EH (cell line): ENCODE measurements around the gene HPN.
"Not testable (repeated sequence)": the region's sequence is repeated elsewhere in the genome, so short reads cannot be mapped to it uniquely, and the experiment has no call there.

ENCODE experiments used
- DNase-seq: peaks from one replicate; pipeline ENCODE4 v3.0.0-alpha.2; 2015; ENCODE audit warnings: low read depth

Gene HPN

GRCh38 chr19:35084509-35084762, 42.9 kb downstream of the HPN start:
- DNase-seq = no peak

GRCh38 chr19:35085947-35086346, 44.4 kb downstream of the HPN start:
- no peak for DNase-seq

GRCh38 chr19:35086455-35086854, 44.9 kb downstream of the HPN start:
- DNase-seq = no peak

GRCh38 chr19:35087393-35087792, 45.9 kb downstream of the HPN start:
- DNase-seq = no peak

DNA sequence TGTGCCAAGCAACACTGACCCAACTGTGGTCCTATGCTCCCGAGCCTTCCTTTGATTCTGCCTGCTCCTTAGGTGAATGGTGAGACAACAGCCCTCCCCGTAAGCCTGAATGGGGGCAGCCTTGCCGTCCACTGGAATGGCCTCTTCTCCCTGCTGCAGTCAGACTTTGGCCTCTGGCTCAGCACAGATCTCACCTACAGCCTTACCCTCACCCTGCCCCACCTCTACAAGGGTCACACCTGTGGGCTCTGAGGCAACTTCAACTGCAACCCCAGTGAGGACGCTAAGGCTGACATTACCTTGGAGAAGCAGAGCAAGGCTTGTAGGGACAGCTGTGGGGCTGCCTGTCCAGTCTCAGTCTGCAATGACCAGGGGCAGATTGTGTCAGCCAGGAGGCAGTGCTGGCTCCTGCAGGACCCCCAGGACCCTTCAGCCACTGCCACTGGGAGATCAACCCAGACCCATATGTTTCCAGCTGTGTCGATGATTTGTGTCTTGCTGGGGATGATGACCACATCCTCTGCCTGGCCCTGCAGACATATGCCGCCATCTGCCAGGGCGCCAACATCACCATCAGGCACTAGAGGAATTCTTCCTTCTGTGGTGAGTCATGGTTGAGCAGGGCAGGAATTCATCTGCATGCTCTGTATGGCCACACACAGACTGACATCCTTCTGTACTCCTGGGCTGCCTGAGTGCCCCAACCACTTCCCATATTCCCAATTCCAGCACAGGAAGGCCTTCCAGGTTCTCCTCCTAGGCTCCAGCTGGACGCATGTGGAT, 46.8 kb downstream of the HPN start:
- peak; percentile 96 for DNase-seq

DNA sequence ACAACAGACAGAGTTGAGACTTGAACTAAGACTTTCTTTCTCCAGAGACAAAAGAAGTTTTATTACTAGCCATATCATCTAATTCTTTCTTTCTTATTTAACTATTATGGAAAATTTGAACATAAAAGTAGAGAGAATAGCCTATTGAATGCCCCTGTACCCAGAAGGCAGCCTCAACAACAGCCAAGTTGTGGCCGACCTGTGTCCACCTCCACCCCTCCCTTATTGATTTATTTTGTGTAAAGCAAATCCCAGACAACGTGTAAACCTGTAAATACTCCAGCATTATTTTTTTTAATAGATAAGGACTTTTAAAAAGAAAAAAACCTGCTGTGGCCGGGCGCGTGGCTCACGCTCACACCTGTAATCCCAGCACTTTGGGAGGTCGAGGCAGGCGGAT, 48.0 kb downstream of the HPN start:
- DNase-seq = no peak

DNA sequence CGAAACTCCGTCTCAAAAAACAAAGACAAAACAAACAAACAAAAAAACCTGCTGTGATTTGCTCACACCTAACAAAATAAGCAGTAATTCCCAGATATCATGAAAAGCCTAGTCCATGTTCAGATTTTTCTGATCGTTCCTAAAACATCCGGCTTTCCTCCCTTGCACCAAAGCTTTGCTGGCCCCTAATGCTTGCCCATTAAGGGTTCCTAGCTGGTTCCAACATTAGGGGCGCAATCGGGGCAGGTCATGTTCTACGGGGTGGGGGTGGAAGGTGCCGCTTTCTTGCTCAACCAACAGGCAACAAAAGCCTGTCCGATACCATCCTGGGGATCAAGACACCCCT, 48.6 kb downstream of the HPN start:
- no peak for DNase-seq

DNA sequence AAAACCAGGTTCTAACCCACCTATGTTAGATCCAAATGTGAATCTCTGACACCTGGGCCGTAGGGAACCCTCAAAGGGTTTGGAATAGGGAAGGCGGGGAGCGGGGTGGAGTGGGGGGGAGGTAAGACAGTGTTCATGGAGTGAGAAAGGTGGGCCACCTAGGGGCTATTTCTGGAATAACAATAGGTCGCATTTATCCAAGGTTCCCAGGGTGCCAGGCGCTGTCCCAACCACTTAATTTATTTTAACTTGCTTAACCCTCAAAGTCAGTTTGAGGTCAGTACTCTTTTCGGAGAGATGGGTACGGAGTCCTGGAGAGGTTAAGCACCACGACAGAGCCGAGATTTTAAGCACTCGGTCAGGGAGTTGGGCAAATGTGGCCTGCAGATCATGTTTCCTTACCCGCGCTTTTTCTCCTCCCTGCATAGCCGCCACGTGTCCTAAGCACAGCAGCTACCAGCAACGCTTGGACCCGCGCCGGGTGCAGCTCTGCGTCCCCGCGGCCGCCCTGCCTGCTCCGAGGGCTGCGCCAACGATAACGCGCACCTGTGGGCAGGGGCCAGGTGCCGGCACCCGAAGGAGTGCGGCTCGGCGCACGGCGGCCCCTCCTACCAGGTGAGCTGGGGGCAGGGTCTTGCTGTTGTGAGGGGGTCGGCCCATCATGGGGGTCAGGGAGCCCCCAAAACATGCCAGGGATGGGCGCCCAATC, 49.1 kb downstream of the HPN start:
- DNase-seq = peak; percentile 69

DNA sequence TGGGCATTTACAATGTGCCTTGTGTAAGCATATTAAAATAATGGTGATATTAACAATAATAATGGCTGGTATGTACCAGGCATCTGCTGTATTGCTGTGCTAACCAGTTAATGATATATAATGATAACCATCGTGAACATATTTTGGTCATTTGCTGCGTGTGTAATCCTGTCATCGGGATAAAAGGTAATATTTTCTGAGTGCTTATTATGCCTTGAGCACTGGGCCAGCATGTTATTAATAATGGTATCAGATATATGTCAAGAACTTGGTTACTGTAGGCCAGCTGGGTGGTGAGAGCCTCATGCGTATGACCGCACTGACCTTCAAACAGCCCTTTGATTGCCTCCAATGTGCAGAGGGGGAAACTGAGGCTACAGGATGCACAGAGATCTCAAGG, 51.9 kb downstream of the HPN start:
- DNase-seq = no peak

DNA sequence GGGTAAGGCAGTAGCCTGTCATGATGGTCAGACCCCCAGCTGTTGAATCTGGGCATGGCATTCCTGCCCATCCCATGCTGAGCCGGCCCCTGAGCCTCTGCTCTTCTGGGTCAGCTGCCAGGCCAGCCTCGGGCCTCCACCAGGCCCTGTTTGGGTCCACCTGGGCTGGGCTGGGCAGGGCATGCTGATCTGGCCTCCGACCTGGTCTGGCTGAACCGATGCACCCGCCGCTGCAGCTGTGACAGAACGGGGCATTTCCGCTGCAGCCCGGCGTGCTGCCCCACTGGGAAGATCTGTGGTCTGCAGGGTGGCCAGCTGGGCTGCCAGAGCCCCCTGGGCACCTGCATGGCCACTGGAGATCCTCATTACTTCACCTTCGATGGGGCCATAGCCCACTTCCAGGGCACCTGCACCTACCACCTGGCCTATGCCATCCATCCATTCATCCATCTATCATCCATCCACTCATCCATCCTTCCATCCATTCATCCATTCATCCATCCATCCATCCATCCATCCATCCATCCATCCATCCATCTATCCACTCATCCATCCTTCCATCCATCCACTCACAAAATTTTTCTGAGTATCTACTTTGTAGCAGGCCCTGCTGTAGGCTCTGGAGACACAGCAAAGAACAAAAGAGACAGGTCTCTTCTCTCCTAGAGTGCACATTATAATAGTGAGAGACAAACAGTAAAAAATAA, 52.6 kb downstream of the HPN start:
- DNase-seq = no peak

GRCh38 chr19:35094656-35095055, 53.1 kb downstream of the HPN start:
- no peak for DNase-seq

GRCh38 chr19:35095667-35096368, 54.3 kb downstream of the HPN start:
- DNase-seq = no peak

DNA sequence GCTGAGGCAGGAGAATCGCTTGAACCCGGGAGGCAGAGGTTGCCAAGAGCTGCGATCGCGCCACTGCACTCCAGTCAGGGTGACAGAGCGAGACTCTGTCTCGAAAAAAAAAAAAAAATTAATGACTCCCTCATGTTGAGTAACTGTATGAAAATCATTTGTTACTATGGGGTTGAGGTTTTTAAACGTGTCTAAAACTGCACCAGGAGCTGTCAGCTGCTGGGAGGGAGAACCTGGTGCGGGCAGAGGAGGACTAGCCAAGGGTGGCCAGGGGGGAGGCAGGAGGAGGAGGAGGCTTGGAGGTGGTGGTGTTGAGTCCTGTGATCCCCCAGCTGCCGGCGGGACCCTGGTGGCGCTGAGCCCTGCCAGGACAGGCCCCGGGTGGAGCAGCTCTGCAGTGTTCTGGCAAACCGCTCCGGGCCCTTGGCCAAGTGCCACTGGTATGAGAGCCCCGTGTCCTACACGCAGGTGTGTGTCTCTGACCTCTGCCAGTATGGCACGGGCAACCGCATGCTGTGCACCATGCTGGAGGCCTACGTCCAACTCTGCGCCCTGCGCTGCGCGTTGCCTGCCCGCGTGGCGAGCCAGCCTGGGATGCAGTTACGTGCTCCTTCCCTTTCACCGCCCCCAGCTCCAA, 57.0 kb downstream of the HPN start:
- DNase-seq = no peak

- no peak for DNase-seq
These were observed 57.8 kb downstream of the HPN start for GRCh38 chr19:35099155-35099896.

DNA sequence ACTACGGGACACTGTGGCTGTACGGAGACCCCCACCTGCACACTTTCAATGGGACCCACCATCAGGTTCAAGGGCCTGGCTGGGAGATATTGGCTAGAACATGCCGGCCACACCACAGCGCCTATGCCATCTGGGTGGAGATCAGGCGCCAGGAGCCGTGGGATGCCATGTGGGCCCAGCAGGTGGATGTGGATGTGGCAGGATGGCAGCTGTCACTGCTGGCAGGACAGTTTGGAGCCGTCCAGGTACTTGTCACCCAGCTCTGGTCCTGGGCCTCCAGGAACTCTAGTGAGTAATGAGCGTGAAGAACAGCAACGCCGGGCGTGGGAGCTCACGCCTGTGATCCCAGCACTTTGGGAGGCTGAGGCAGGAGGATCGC, 58.4 kb downstream of the HPN start:
- no peak for DNase-seq

DNA sequence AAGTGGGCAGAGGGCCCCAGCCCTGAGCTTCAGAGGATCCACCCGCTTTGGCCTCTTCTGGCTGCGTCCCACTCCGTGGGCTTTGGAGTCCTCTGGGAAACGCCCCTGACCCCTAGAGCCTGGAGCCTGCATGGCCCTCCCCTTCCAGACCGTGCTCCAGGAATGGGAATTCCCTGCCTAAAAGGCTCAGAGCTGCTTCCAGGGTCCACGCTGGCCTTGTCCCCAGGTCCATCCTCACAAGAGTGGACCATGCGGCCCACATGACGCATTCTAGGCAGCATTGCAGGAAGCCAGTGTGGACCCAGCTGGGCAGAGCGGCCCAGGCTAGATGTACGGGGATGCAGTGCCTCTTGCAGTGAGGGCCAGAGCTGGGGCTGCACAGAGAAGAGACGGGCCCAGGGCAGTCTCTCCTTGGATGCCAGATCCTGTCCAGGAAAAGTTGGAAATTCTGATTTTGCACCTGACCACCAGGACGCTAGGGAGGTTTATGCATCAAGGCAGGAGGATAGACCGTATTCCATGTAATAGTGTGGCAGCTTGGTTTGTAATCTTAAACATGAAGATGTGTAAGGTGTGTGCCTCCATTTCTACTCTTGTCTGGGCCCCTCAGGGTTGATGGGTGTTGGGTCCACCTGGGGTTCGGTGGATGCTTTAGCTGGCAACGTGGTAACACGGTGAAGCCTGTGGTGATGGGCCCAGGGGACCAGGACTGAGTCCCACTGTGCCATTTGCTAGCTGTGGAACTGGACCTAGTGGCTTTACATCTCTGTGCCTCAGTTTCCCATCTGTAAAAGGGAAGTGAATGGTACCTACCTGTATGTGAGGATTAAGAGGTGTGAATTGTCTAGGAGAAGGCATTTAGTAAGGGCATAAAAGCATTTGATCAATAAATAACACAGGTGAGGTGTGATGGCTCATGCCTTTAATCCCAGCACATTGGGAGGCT, 59.3 kb downstream of the HPN start:
- no peak for DNase-seq

DNA sequence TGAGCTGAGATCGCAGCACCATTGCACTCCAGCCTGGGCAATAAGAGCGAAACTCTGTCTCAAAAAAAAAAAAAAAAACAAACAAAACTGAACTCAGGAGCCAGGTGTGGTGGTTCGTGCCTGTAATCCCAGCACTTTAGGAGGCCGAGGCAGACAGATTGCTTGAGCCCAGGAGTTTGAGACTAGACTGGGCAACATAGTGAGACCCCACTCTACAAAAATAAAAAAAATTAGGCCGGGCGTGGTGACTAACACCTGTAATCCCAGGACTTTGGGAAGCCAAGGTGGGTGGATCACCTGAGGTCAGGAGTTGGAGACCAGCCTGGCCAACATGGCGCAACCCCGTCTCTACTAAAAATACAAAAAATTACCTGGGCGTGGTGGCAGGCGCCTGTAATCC, 60.4 kb downstream of the HPN start:
- not testable (repeated sequence) for DNase-seq

DNA sequence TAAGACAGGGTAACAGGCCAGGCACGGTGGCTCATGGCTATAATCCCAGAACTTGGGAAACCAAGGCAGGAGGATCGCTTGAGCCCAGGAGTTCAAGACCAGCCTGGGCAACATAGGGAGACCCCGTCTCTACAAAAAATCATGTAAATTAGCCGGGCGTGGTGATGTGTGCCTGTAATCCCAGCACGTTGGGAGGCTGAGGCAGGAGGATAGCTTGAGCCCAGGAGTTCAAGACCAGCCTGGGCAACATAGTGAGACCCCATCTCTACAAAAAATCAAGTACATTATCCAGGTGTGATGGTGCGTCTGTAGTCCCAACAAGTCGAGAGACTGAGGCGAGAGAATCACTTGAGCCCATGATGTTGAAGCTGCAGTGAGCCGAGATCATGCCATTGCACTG, 62.1 kb downstream of the HPN start:
- DNase-seq = not testable (repeated sequence)

DNA sequence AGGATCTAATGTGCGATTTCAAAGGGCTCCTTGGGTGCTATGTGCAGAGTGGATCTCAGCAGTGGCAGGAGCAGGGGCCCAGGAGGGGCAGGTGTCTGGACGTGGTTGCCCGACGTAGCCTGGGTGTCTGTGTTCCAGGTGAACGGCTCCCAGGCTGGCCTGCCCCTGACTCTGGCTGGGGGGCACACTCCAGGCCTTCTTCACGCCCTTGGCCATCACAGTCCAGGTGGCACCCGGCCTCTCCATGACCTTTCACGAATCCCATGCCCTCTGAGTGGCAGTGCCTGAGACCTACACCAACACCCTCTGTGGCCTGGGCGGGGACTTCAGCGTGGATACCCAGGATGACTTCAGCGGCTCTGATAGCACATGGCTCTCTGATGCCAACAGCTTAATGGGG, 62.8 kb downstream of the HPN start:
- no peak for DNase-seq

GRCh38 chr19:35105047-35105410, 63.5 kb downstream of the HPN start:
- DNase-seq = no peak
